ENCODE measurements around the gene CPED1. TPM values are rescaled to one million over a fixed set of nuclear protein-coding genes. Genes with fewer than 3 reads are reported as not detected.
A peak's percentile ranks its signal among the peaks of the same experiment; 100 is the strongest.
"Not testable (repeated sequence)": the region's sequence is repeated elsewhere in the genome, so short reads cannot be mapped to it uniquely, and the experiment has no call there.

Gene CPED1
- polyA plus RNA-seq, 1 donor from 2014 or later: 3.8 TPM

DNA sequence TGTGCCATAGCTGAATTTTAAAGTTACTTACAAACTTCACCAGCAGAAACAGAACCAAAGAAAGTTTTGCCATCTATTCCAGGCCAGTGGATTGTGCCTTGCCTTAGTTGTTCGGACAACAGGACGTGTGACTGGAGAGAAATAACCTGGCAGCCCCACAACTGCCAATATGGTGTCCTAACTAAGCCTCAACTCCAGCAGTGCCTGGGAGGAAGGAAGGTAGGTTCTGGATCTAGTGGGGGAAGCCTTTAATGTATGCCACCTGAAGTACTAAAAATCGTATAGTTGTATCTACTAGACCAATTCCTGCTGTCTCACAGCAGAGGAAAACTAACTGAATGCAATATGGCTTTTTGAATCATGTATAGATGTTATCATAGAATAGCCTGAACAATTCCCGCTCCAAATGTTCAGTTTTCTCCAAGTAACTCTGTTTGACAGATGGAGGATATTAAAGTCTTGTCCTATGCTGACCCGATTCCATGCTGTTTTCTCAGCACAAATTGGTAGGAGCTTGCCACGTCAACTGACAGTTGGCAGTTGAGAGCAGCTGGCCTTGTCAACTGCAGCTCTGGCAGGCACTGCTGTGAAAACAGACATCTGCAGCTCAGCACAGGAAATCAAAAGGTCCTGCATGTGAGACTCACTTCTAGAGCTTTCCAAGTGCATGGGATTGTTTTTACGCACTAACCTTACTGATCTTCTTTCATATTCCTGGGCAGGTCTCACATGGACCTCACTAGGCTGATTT, 255.8 kb downstream of the CPED1 start:
- peak overlapping the region in 2 of 3 donors; percentile 33 to 57 for H3K27ac Mint-ChIP-seq
- no peaks in the 10 kb centered on the region for H3K27me3 Mint-ChIP-seq
- peaks cover 10% of the 10 kb centered on the region for H3K36me3 Mint-ChIP-seq
- peaks cover 0 to 10% (median 0%) of the 10 kb centered on the region in 3 donors for H3K9me3 Mint-ChIP-seq
- peak overlapping the region in 1 of 4 donors; percentile 39 for H3K4me3 Mint-ChIP-seq
- peaks cover 2 to 26% (median 14%) of the 10 kb centered on the region in 3 donors for H3K4me1 Mint-ChIP-seq

DNA sequence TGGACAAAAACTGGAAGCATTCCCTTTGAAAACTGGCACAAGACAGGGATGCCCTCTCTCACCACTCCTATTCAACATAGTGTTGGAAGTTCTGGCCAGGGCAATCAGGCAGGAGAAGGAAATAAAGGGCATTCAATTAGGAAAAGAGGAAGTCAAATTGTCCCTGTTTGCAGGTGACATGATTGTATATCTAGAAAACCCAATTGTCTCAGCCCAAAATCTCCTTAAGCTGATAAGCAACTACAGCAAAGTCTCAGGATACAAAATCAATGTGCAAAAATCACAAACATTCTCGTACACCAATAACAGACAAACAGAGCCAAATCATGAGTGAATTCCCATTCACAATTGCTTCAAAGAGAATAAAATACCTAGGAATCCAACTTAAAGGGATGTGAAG, 262.9 kb downstream of the CPED1 start:
- H3K36me3 Mint-ChIP-seq, H3K27me3 Mint-ChIP-seq, H3K27ac Mint-ChIP-seq, H3K4me3 Mint-ChIP-seq: not testable (repeated sequence)
- peaks cover 3 to 18% (median 13%) of the 10 kb centered on the region in 3 donors for H3K4me1 Mint-ChIP-seq
- H3K9me3 Mint-ChIP-seq: peaks cover 0 to 14% (median 14%) of the 10 kb centered on the region in 3 donors

DNA sequence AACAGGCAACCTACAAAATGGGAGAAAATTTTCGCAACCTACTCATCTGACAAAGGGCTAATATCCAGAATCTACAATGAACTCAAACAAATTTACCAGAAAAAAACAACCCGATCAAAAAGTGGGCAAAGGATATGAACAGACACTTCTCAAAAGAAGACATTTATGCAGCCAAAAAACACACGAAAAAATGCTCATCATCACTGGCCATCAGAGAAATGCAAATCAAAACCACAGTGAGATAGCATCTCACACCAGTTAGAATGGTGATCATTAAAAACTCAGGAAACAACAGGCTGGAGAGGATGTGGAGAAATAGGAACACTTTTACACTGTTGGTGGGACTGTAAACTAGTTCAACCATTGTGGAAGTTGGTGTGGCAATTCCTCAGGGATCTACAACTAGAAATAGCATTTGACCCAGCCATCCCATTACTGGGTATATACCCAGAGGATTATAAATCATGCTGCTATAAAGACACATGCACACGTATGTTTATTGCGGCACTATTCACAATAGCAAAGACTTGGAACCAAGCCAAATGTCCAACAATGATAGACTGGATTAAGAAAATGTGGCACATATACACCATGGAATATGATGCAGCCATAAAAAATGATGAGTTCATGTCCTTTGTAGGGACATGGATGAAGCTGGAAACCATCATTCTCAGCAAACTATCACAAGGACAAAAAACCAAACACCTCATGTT, 264.2 kb downstream of the CPED1 start:
- not testable (repeated sequence) for H3K4me3 Mint-ChIP-seq, H3K27ac Mint-ChIP-seq, H3K36me3 Mint-ChIP-seq, H3K27me3 Mint-ChIP-seq
- Mint-ChIP-seq H3K4me1 (peaks cover 3 to 22% (median 16%) of the 10 kb centered on the region in 3 donors), H3K9me3 (peaks cover 3 to 18% (median 16%) of the 10 kb centered on the region in 3 donors)

DNA sequence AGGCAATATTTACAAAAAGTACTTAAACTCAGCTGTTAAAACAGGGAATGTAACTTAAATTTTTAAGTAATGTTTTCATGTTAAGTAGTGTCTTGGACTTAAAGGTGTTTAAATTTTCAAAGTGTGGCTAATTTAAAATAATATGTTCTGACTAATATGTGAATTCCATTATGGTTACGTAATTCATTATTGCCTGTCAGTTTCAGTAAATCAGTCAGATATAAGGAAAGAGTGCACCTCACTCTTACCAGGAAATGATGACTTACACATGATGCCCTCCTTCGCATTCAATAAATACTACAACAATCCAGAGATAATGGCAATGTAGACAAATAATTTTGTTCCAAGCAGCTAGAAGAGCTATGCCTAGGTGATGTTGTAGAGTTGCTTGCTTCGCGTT, 271.3 kb downstream of the CPED1 start:
- H3K27me3 Mint-ChIP-seq: no peaks in the 10 kb centered on the region

DNA sequence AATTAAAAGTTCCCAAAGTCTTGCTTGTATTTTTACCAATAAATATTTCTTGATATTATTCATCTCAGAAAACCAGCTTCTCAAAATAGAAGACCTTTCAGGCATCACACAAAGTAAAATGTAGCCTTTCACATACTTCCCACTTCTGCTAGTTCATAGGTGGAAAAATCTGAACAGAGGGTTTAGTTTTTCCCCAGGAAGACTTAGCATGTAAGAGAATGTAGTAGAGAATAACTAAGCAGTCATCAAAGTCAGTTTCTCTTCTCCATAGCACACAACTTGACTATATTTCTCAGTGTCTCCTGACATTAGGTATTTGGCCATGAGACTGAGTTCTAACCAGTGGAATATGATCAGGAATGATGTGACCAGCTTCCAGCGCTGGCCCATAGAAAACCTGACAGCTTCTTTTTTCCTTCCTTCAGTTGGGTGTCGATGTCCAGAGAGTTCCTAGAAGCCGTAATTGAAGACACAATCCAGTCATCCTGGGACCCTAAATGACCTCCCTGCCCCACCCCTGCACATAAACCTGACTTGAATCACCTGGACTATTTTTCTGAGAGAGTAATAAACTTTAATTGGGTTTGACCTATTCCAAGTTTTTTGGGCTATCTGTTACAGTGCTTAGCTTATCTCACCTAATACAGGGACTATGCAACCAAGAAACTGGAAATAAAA, 272.8 kb downstream of the CPED1 start:
- H3K9me3 Mint-ChIP-seq: peaks cover 3 to 4% (median 3%) of the 10 kb centered on the region in 3 donors
- no peak overlapping the region for H3K27ac Mint-ChIP-seq
- H3K4me3 Mint-ChIP-seq: no peak overlapping the region
- no peaks in the 10 kb centered on the region for H3K27me3 Mint-ChIP-seq
- H3K36me3 Mint-ChIP-seq: peaks cover 15% of the 10 kb centered on the region
- peaks cover 4 to 26% (median 20%) of the 10 kb centered on the region in 3 donors for H3K4me1 Mint-ChIP-seq

More for the DNA sequence above, 271.3 kb downstream of the CPED1 start:
- Mint-ChIP-seq H3K36me3 (peaks cover 14% of the 10 kb centered on the region), H3K9me3 (peaks cover 3 to 8% (median 8%) of the 10 kb centered on the region in 3 donors), H3K4me3 (no peak overlapping the region), H3K4me1 (peaks cover 4 to 29% (median 21%) of the 10 kb centered on the region in 3 donors), H3K27ac (no peak overlapping the region)

DNA sequence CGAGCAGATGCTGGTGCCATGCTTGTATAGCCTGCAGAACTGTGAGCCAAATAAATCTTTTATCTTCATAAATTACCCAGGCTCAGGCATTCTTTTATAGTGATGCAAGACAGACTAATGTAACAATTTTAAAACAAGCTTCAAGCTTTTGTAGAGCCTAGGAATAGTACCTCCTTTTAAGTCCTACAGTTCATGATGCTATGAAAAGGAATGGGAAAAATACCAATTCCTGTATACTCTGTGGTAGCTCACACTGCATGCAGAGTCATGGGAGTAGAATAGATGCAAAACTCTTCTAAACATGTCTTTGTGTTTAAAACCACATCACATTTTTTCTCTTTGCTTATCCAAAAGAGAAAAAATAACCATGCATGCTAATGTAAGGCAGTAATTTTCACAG, 273.7 kb downstream of the CPED1 start:
- Mint-ChIP-seq H3K4me3 (no peak overlapping the region), H3K4me1 (peaks cover 4 to 19% (median 17%) of the 10 kb centered on the region in 3 donors), H3K27me3 (no peaks in the 10 kb centered on the region), H3K36me3 (peaks cover 18% of the 10 kb centered on the region), H3K27ac (no peak overlapping the region), H3K9me3 (no peaks in the 10 kb centered on the region)

DNA sequence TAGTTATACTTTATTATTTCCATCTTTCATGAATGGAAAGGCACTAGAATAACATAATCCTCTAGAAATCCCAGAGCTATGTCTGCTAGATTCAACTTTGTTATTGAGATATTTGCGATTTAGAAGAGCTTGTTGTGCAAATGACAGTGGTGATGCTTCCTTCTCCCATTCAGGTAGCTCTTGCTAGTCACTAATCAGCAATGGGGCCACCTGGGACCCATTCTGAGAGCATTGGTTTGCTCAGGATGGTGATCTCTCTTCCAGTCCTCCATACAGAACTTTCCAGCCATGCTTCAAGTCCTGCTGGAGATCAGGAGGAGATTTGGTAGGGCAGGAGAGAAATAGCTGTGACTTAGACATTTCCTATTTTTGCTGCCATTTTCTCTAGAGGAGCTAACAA, 274.5 kb downstream of the CPED1 start:
- no peak overlapping the region for H3K27ac Mint-ChIP-seq
- H3K4me3 Mint-ChIP-seq: no peak overlapping the region
- no peaks in the 10 kb centered on the region for H3K9me3 Mint-ChIP-seq
- no peaks in the 10 kb centered on the region for H3K27me3 Mint-ChIP-seq
- H3K4me1 Mint-ChIP-seq: peaks cover 5 to 15% (median 15%) of the 10 kb centered on the region in 3 donors
- H3K36me3 Mint-ChIP-seq: peaks cover 18% of the 10 kb centered on the region

DNA sequence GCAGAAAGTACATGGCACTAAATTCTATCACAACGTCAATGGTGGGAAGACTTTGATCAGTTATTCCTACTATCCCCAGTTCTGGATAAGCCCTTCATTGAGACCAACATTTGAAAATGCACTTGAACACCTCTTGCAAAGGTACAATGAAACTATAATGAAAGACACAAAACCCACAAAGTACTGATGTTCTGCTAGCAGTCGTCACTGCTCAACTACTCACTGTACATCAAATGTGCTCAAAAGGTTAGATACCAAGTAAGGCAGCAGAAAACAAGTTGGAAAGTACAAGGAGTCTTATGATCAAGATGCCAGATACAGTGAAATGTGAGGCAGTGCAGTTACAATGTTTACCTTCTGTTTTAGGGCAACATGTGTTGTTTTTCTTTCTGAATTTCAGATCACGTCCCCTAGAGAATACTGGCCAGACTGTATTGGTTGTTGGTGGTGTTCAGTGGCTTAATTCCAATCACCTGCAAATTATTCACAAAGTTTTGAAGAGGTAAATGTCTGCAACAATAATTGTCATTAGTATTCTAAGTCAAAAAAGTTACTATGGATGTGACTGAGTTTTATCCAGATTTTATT, 277.9 kb downstream of the CPED1 start:
- Mint-ChIP-seq H3K9me3 (peaks cover 0 to 3% (median 2%) of the 10 kb centered on the region in 3 donors), H3K4me1 (peaks cover 4 to 20% (median 10%) of the 10 kb centered on the region in 3 donors), H3K36me3 (peaks cover 26% of the 10 kb centered on the region), H3K4me3 (no peak overlapping the region), H3K27ac (no peak overlapping the region), H3K27me3 (no peaks in the 10 kb centered on the region)

DNA sequence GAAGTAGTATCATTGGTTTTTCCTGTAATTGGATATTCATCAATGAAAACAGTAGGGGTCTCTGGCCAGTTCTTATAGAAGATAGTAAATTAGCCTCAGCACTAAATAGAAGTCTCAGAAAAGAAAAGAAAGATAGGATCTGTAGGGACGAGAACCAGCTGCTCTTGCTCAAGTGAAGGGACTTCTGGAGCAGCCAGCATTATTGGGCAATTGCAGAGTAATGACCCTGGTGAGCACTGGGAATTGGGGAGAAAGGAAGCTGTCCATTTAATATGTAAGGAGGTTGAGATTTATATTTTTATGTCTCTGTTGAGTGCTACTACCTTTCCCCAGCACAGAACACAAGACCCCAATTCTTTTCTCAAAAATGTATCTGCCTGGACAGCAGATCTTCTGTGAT, 279.1 kb downstream of the CPED1 start:
- H3K9me3 Mint-ChIP-seq: peaks cover 0 to 3% (median 2%) of the 10 kb centered on the region in 3 donors
- H3K4me3 Mint-ChIP-seq: peak overlapping the region in 1 of 4 donors; percentile 2
- H3K36me3 Mint-ChIP-seq: peaks cover 25% of the 10 kb centered on the region
- no peaks in the 10 kb centered on the region for H3K27me3 Mint-ChIP-seq
- H3K4me1 Mint-ChIP-seq: peaks cover 4 to 19% (median 4%) of the 10 kb centered on the region in 3 donors
- H3K27ac Mint-ChIP-seq: peak overlapping the region in 1 of 3 donors; percentile 32

DNA sequence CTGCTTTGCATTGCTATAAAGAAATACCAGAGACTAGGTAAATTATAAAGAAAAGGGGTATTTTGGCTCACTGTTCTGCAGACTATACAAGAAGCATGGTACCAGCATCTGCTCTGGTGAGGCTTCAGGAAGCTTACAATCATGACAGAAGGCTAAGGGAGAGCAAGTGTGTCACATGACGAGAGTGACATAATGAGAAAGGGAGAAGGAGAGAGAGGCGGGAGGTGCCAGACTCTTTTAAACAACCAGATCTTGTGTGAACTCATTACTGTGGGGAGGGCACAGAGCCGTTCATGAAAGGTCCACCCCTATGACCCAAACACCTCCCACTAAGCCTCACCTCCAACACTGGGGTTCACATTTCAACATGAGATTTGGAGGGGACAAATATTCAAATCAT, 281.3 kb downstream of the CPED1 start:
- Mint-ChIP-seq H3K9me3 (peaks cover 0 to 3% (median 2%) of the 10 kb centered on the region in 3 donors), H3K27me3 (no peaks in the 10 kb centered on the region), H3K4me1 (peaks cover 15 to 28% (median 16%) of the 10 kb centered on the region in 3 donors), H3K36me3 (peaks cover 28% of the 10 kb centered on the region), H3K4me3 (peak overlapping the region in 1 of 4 donors; percentile 10), H3K27ac (no peak overlapping the region)

DNA sequence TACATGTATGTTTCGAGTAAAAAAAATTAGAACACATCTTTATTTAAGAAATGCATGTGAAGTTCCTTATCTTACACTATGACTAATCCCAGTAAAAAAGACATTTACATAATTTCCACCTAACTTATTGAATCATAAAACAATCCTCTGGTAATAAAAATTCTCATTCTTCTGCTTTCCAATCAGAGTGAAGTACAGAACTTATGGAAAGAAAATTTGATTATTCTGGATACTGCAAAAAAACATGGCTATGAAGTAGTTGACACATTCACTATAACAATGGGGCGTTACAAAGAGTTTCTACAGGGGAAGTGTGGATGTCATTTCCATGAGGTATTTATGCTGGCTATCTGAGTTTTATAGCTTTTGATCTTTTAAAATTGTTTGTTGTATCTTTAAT, 282.6 kb downstream of the CPED1 start:
- H3K27ac Mint-ChIP-seq: no peak overlapping the region

DNA sequence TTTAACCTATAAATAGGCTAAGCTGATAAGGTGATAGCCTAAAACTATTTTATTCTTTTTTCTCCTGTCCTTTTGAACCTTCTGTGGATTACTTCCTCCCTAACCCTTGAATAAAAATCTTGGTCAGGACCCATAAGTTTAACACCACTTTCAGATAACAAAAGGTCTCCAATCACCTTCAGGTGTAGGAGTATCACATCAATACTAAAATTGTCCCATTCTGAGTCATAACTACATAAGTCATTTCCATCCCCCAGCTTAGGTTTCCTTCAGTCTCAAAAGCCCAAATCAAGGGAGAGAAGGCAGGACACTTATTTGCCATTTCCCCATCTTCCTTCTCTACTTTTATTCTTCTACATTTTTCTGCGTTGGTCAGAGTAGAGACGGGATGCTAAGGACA, 283.4 kb downstream of the CPED1 start:
- H3K4me3 Mint-ChIP-seq: no peak overlapping the region
- H3K9me3 Mint-ChIP-seq: peaks cover 0 to 3% (median 2%) of the 10 kb centered on the region in 3 donors
- peaks cover 21% of the 10 kb centered on the region for H3K36me3 Mint-ChIP-seq
- peaks cover 2% of the 10 kb centered on the region for H3K27me3 Mint-ChIP-seq
- no peak overlapping the region for H3K27ac Mint-ChIP-seq
- H3K4me1 Mint-ChIP-seq: peaks cover 20 to 30% (median 21%) of the 10 kb centered on the region in 3 donors

More for the DNA sequence above, 282.6 kb downstream of the CPED1 start:
- Mint-ChIP-seq H3K27me3 (no peaks in the 10 kb centered on the region), H3K4me1 (peaks cover 12 to 29% (median 16%) of the 10 kb centered on the region in 3 donors), H3K9me3 (peaks cover 0 to 3% (median 2%) of the 10 kb centered on the region in 3 donors), H3K36me3 (peaks cover 24% of the 10 kb centered on the region), H3K4me3 (no peak overlapping the region)

DNA sequence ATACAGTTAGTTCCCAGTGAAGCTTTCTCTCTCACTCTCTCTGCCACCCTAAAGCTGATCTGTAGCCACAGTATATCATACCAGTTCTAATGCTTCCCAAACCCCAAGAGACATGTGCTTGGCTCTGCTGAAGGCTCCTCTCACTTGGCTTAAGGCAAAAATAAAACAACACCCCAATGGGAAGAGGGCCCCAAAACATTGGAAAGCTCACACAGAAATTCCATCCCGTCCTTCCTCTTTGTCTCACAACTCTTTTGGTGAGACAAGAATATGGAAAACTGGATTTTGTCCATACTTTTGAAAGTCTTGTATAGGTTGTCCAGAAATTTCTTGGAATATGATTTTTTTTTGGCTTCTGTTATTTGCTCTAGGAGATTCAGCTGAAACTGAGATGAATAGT, 284.2 kb downstream of the CPED1 start:
- peak overlapping the region in 1 of 4 donors; percentile 48 for H3K4me3 Mint-ChIP-seq
- H3K36me3 Mint-ChIP-seq: peaks cover 21% of the 10 kb centered on the region
- H3K27me3 Mint-ChIP-seq: peaks cover 2% of the 10 kb centered on the region
- no peak overlapping the region for H3K27ac Mint-ChIP-seq
- peaks cover 0 to 4% (median 4%) of the 10 kb centered on the region in 3 donors for H3K9me3 Mint-ChIP-seq
- peaks cover 21 to 36% (median 24%) of the 10 kb centered on the region in 3 donors for H3K4me1 Mint-ChIP-seq

DNA sequence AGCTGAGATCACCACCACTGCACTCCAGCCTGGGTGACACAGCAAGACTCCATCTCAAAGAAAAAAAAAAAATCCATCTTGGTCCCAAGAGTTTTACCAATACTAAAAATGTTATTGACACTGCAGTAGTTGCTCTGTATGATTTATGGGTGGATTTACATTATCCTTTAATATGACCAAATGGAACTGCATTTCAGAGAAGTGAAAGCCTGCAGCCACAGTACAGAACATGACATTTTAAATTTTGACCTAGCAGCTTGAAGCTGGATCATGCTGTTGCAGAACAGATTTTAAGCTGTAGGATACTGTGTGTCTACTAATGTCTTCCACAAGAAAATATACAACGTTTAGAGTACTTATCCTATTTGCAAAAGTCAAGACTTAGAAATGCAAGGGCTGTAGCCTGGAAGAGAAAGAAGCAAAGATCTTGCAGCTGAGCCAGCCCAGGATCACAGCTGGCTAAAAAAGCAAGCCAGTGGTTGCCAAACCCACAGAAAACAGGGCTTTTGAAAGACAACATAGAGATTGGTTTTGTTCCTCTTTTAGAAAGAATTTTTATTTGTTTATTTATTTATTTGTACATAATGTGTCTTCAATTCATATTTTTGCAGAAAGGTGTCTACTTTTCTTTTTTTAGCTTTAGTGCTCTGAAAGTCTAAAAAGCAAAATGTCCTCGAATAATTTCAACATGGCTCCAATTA, 285.1 kb downstream of the CPED1 start:
- Mint-ChIP-seq H3K4me1 (peaks cover 22 to 40% (median 27%) of the 10 kb centered on the region in 3 donors), H3K9me3 (peaks cover 0 to 9% (median 4%) of the 10 kb centered on the region in 3 donors), H3K27ac (peak overlapping the region in 1 of 3 donors; percentile 33), H3K4me3 (no peak overlapping the region), H3K36me3 (peaks cover 21% of the 10 kb centered on the region), H3K27me3 (peaks cover 2% of the 10 kb centered on the region)

All from IgD-negative memory B cell (primary cell).